ENCODE measurements around the gene PNMA6F. TPM values are rescaled to one million over a fixed set of nuclear protein-coding genes. Genes with fewer than 3 reads are reported as not detected.

The PNMA6F gene
- total RNA-seq, 1 experiment from 2014 or later = not detected

- intact Hi-C loops (cut with micrococcal nuclease) = no loop called here
These were observed 22.1 kb upstream of the PNMA6F start for GRCh38 chrX:153343674-153344073.

GRCh38 chrX:153342762-153343558, 21.4 kb upstream of the PNMA6F start:
- Histone ChIP-seq H3K4me3 (ENCODE audit: low read length) (no peak overlapping the region), H3K4me2 (ENCODE audit: low read length) (no peak overlapping the region), H3F3A (ENCODE audit: low read length, unreplicated experiment) (no peaks in the 10 kb centered on the region), H3K9me3 (ENCODE audit: low read length) (no peaks in the 10 kb centered on the region), H3K9me2 (replicated peaks; ENCODE audit: low read length) (no peaks in the 10 kb centered on the region), H3K27ac (ENCODE audit: low read length) (no peak overlapping the region), H2AFZ (ENCODE audit: low read length) (no peak overlapping the region), H4K20me1 (ENCODE audit: low read length) (no peaks in the 10 kb centered on the region), H3K9ac (ENCODE audit: low read length) (no peak overlapping the region), H3K4me1 (ENCODE audit: insufficient read depth, low read length) (no peaks in the 10 kb centered on the region), H3K27me3 (ENCODE audit: low read length) (no peaks in the 10 kb centered on the region), H3K36me3 (ENCODE audit: low read depth, low read length) (no peaks in the 10 kb centered on the region; the same call in 1 of the 2 replicates), H3K79me2 (ENCODE audit: low read length) (no peaks in the 10 kb centered on the region)
- ChIA-PET POLR2A (ENCODE audit: unreplicated experiment) (no interaction called here), CTCF (no interaction called here)
- TF ChIP-seq CTCF (conservative IDR thresholded peaks at IDR 0.05; ENCODE audit: low read depth, low read length) = no peak
- TF ChIP-seq EZH2 (IDR thresholded peaks at IDR 0.05; ENCODE audit: low read length, unreplicated experiment) = no peak
- intact Hi-C loops (cut with micrococcal nuclease) = no loop called here
- BruUV-seq (replicated peaks) = no TSS peak
- ATAC-seq (no peak), DNase-seq (no peak)

More at GRCh38 chrX:153343674-153344073, 22.1 kb upstream of the PNMA6F start:
- H3K9me2 ChIP-seq (replicated peaks; ENCODE audit: low read length) = no peaks in the 10 kb centered on the region
- H3K4me2 ChIP-seq (ENCODE audit: low read length) = no peak overlapping the region
- BruUV-seq (replicated peaks) = no TSS peak
- H3K79me2 ChIP-seq (ENCODE audit: low read length) = no peaks in the 10 kb centered on the region
- no peak overlapping the region for H2AFZ ChIP-seq (ENCODE audit: low read length)
- no peaks in the 10 kb centered on the region for H3F3A ChIP-seq (ENCODE audit: low read length, unreplicated experiment)
- CTCF ChIA-PET = no interaction called here
- H3K4me3 ChIP-seq (ENCODE audit: low read length) = no peak overlapping the region
- DNase-seq (no peak), ATAC-seq (no peak)
- H3K27me3 ChIP-seq (ENCODE audit: low read length) = no peaks in the 10 kb centered on the region
- no peaks in the 10 kb centered on the region; the same call in 1 of the 2 replicates for H3K36me3 ChIP-seq (ENCODE audit: low read depth, low read length)
- H3K9me3 ChIP-seq (ENCODE audit: low read length) = no peaks in the 10 kb centered on the region
- POLR2A ChIA-PET (ENCODE audit: unreplicated experiment) = no interaction called here
- no peaks in the 10 kb centered on the region for H3K4me1 ChIP-seq (ENCODE audit: insufficient read depth, low read length)
- H3K9ac ChIP-seq (ENCODE audit: low read length) = no peak overlapping the region
- TF ChIP-seq EZH2 (IDR thresholded peaks at IDR 0.05; ENCODE audit: low read length, unreplicated experiment) (no peak), CTCF (conservative IDR thresholded peaks at IDR 0.05; ENCODE audit: low read depth, low read length) (no peak), EZH2phosphoT487 (IDR thresholded peaks at IDR 0.05; ENCODE audit: borderline replicate concordance, low read length) (no peak)
- no peak overlapping the region for H3K27ac ChIP-seq (ENCODE audit: low read length)
- H4K20me1 ChIP-seq (ENCODE audit: low read length) = no peaks in the 10 kb centered on the region

DNA sequence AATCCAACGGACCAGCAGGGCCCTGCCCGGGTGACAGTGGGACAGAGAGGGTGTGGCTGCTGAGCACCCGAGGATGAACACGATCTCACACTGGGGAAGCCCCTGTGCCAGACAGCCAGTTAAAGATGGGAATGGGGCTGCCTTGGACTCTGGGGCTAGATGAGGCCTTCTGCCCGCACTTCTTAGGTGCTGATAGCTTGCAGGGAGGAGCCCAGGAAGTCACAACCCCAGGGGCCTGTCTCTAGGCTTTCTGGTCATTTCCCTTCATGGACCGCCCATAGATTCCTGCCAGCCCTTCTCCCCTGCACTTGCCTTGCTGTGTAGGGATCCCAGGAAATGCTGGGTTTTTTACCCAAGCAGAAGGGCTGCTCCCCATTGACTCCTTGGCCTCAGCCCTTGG, 18.5 kb upstream of the PNMA6F start:
- no peak overlapping the region for H3K9ac ChIP-seq (ENCODE audit: low read length)
- no peaks in the 10 kb centered on the region for H3K9me2 ChIP-seq (replicated peaks; ENCODE audit: low read length)
- no peak overlapping the region for H2AFZ ChIP-seq (ENCODE audit: low read length)
- H3K36me3 ChIP-seq (ENCODE audit: low read depth, low read length) = no peaks in the 10 kb centered on the region; the same call in none of the 2 replicates
- no peak for ATAC-seq
- H3K4me2 ChIP-seq (ENCODE audit: low read length) = no peak overlapping the region
- ChIA-PET CTCF (no interaction called here), POLR2A (ENCODE audit: unreplicated experiment) (no interaction called here)
- no peak overlapping the region for H3K4me3 ChIP-seq (ENCODE audit: low read length)
- H3K27ac ChIP-seq (ENCODE audit: low read length) = no peak overlapping the region
- no peaks in the 10 kb centered on the region for H3K27me3 ChIP-seq (ENCODE audit: low read length)
- peaks cover 3% of the 10 kb centered on the region for H3K79me2 ChIP-seq (ENCODE audit: low read length)
- H3F3A ChIP-seq (ENCODE audit: low read length, unreplicated experiment) = no peaks in the 10 kb centered on the region
- TF ChIP-seq CTCF (conservative IDR thresholded peaks at IDR 0.05; ENCODE audit: low read depth, low read length) (no peak), EZH2phosphoT487 (IDR thresholded peaks at IDR 0.05; ENCODE audit: borderline replicate concordance, low read length) (no peak), EZH2 (IDR thresholded peaks at IDR 0.05; ENCODE audit: low read length, unreplicated experiment) (no peak)
- H4K20me1 ChIP-seq (ENCODE audit: low read length) = no peaks in the 10 kb centered on the region
- H3K9me3 ChIP-seq (ENCODE audit: low read length) = no peaks in the 10 kb centered on the region
- intact Hi-C loops (cut with micrococcal nuclease) = no loop called here
- no peaks in the 10 kb centered on the region for H3K4me1 ChIP-seq (ENCODE audit: insufficient read depth, low read length)
- DNase-seq = no peak
- no TSS peak for BruUV-seq (replicated peaks)

Measured in PC-3 (cell line).